HG02642 (cell line): Measurements from ENCODE around the gene ZNF618.

ENCODE experiments used
- ATAC-seq: cut with Tn5 transposase; IDR thresholded peaks from one replicate; pipeline ENCODE4 v1.9.1; 2021; ENCODE audit warnings: mild to moderate bottlenecking; ENCODE audit not compliant: unreplicated experiment, poor library complexity

Gene ZNF618

DNA sequence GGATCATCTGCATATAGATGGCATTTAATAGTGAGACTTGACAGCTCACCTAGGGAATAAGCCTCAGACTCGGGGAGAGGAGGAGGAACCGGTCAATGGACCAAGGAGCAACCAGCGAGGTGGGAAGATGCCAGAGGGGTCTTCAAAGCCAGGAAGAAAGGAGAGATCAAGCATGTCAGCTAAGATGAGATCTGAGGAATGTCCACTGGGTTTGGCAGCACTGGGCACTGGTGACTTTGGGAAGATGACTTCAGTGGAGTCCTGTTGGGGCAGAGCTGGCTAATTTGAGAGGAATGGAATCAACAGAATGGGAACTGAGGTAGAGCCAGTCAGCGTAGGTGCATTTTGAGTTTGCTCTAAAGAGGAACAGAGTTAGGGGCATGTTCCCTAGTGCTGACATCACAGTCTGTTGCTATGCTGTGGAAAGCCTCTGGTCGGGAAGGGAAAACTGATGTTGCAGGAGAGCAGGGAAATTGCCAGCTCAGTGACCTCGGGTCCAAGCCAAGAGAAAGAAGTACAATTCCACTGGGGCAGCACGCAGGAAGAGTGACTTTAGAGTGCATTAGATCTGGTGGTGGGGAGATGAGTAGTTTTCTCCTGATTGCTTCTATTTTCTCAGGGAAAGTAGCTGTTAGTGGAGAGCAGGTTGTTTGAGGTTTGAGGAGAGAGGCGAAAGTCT lies 56.9 kb downstream of the ZNF618 start:
- no peak for ATAC-seq

DNA sequence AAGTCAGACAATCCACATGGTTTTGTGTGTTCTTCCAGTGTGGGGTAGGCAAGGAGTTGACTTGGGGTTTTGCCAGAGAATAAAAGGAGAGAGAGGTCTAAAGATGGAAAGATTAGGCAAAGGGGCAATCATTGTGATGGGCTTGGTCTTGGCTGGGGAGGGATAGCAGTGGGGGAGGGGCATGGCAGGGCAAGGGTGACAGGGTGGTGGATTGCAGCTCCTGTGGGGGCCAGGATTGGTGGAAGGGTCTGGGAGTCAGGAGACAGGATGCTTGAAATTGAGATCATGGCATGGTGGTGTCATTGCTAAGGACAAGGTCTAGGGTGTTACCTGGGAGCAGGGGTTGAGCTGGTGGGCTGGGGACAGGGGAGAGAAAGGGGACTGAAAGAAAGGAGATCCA lies 57.6 kb downstream of the ZNF618 start:
- ATAC-seq, result no peak

DNA sequence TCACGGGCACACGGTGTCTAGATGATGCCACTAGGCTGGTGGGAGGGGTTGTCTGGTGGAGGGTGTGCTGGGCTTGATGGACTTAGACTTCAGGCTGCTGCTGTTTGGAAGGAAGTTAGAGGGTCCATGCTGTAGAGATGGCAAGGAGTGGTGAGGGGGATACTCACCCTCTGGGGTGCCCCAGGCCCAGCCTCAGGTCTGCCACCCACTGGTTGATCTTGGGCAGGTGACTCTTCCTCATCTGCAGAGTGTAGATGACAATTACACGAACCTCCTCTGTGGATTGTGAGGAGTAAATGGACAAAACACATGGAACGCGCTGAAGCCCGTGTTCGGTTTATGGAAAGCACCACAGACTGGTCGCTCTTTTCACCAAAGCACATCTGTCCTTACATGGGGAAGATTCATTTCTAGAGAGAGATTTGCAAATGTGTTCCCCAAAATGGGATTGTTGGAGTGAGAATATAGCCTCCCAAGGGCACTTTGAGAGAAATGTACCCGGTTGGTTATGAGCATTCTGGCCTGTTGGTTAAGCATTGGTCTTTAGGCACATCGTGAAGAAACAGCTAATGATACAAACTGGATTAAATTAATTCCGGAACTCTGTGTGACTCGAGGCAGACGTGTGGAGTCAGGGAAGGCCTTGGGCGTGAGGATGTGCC lies 58.2 kb downstream of the ZNF618 start:
- ATAC-seq, result no peak

DNA sequence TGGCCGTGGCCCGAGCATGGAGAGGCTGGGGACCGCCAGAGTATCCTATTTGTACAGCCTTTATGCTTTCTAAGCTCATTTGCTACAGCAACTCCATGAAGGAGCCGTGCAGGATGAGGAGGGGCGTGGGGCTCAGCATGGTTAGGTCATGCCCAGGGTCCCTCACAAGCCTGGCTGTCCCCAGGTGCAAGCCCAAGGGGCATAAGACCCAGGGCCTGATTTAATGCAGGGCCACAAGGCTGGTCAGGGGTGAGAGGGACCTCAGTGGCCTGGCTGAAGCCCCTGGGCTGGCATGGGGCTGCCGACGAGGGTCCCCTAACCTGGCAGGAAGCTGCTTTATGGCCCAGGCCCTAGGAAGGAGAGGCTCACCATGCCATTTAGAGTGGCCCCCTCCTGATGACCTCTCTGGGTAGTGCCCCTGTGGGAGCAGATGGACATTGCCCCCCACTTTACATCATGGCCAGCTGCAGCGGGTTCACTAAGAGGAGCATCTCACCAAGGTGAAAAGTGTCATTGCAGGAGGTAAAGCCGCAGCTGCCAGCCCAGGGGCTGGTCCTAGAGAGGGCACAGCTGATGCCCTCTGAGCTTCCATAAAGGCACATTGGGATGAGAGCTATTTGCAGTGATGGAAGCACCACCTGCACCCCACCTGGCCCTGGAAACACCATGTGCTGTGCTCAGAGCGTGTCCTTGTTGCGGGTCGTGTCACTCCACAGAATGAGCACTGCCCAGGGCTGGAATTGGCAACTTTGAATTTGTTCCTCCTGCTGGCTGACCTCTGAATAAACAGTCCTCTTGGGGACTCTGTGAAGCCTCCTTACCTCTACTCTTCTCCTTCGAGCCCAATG lies 58.9 kb downstream of the ZNF618 start:
- no peak for ATAC-seq

DNA sequence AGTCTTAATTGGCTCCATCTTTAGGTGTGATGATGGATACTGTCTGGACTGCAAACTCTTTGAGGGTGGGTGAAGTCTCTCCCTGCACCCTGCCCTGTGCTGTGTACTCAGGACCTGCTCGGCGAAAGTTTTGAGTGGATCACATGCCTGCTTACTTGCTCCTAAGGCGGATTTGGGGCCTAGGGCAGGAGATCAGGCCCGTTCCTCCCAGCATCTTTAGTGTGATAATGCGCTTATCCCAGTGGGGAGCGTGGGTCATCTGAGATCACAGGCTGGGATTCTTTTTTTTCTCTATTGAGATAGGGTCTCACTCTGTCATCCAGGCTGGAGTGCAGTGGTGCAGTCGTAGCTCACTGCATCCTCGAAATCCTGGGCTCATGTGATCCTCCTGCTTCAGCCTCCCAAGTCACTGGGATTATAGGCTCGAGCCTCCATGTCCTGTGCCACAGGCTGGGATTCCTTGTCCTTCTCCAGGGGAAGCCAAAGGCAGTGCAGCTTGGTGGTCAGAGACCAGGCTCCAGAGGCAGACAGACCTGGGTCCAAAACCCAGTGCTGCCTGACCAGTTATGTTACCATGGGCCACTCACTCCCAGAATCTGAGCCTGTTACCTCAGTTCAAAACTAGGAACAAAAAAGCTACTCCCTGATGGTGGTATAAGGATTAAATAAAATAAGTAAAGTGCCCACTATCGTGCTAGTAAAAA lies 59.7 kb downstream of the ZNF618 start:
- no peak for ATAC-seq

DNA sequence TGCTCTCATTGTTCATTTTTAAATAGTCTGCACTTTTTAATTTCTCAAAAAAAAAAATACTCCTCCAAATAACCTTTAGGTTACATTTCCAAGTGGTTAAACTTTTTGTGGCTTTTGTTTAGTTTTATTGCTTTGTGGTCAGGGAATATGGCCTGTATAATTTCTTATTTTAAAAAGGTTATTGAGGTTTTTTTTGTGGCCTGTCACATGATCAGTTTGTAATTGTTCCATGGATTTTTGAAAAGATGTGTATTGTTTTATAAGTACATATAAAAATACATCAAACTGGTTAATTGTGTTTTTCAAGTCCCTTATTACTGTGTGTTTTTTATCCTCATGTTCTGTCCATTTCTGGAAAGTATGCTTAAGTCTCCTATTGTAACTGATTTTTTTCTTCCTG lies 64.0 kb downstream of the ZNF618 start:
- ATAC-seq, result no peak

DNA sequence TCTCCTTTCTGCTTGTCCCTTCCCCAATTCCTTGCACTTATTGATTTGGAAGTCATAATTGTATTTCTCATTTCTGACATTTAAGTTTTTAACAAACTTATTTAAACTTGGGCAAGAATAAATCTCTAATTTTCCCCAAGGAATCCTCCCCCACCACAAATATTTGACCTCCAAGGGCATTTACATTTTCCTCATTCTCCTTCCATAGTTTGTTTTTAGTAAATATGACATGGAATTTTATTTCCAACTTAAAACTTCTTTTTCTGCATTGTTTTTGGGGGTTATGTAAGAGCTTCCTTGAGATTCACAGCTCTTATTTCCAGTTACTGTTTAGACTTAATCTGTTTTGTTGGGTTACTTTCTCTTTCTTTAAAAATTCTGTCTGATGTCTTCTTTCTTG lies 64.9 kb downstream of the ZNF618 start:
- ATAC-seq, result no peak

DNA sequence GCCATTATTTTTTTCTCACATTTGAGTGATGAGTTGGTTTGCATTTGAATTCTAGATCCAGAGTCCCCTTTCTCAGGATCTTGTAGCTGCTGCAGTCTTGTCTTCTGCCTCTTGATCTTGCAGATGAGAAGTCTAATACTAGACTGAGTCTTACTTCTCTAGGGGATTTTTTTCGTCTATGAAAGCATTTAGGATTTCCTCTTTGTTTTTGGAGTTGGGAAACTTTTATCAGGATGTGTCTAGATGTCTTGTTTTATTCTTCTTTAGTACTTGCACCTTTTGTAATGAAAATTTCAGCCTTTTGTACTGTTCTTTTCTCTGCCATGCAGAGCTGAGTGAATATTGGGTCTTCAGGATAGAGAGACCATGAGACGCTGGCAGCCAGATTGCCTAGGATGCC lies 65.4 kb downstream of the ZNF618 start:
- ATAC-seq, result no peak

DNA sequence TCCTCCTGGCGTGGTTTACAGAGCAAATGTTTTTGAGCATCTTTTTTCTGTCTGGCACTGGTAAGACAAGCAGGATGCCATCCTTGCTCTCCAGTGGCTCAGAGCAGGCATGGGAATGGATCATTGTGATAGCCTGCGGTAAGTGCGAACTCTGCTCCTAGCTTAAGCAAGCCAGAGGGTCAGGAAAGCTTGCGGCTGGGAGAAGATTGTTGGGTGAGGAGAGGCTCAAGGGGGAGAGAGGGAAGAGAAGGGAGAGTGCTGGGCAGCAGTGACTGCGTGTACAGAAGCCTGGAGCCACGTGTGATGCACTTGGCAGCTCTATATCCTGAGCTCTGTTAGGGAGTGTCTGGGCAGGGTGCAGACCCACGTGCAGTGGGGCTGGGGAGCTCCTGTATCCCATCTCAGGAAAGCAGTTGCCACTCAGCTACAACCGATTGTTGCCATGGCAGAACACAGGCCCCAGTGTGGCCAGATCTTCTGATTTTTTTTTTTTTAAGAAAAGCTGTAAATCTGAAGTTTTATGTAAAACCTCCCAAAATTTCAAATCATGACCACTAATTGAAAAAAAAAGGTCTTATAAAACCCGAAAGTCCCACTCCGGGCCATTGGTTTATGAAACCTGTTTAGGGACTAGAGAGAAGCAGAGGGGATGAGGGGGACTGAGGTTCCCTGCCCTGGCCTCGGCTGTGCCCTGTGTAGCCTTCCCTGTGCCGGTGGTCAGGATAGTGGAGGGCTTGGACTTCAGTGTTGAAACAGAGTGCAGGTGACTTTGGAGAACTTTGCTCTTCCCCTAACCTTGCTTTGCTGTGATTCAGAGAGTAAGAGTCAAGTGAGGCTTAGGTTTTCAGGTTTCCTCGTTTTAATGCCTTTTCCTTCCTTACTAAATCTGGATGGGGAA lies 67.3 kb downstream of the ZNF618 start:
- ATAC-seq, result no peak

DNA sequence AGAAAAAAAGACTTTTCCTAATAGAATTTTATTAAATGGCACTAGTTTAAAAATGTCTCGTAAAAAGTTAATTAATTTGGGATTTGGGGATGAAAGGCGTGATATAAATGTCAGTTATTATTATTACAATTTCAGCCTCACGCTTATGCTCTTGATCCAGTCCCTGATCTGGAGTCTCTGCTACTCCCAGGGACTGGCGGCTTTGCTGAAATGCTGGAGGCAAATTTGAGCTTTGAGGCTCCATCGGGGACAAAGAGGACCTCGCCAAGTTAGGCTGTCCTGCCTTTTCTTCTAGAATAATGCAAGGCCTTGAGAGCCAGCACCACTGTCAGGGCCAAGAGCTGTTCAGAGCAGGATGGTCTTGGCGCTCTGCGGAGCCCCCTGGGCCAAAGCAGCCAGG lies 69.7 kb downstream of the ZNF618 start:
- ATAC-seq, result no peak

DNA sequence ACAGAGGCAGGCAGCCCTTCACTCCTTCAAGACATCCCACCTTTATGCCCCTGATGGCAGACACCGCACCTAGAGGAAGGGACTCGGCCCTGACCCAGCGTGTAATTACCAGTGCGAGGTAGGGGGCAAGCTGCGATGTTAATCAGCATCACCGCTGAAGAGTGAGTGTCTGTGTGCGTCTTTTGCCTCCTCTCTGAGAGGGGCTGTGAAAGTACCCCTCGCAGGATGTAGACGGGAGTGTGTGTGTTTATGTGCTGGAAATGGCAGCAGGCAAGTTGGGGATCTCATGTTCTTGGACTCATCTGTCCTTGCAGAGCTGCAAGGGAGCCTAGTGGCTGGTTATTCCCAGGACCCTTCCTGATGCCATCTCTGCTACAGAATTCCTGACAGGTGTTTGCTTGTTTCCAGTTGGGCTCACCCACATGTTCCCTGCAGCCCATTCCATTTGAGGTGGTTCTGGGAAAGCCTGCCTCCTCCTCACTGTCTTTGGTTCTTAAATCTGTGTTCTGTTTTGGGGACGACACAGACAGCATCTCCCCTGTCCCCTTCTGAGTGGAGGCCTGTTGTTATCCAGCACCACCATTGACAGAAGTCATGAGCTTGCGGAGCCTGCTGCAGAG lies 70.5 kb downstream of the ZNF618 start:
- ATAC-seq, result no peak

DNA sequence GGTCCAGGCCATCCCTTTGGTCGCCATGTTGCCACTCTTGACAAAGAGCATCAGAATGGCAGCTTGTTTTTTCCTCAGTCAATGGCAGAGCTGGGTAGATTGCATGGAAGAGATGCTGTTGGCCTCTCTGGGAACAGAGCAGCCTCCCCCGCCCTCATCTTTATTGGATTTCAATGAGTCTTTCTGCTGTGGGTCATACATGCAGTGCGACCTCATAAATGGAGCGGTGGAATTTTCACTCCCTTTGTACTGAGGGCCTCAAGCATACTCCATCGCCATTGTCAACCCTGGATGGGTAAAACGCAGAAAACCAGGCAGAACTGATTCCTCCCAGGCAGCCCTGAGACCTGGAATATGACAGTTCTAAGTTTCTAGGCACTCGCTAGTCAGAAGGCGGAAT lies 71.8 kb downstream of the ZNF618 start:
- ATAC-seq, result no peak

DNA sequence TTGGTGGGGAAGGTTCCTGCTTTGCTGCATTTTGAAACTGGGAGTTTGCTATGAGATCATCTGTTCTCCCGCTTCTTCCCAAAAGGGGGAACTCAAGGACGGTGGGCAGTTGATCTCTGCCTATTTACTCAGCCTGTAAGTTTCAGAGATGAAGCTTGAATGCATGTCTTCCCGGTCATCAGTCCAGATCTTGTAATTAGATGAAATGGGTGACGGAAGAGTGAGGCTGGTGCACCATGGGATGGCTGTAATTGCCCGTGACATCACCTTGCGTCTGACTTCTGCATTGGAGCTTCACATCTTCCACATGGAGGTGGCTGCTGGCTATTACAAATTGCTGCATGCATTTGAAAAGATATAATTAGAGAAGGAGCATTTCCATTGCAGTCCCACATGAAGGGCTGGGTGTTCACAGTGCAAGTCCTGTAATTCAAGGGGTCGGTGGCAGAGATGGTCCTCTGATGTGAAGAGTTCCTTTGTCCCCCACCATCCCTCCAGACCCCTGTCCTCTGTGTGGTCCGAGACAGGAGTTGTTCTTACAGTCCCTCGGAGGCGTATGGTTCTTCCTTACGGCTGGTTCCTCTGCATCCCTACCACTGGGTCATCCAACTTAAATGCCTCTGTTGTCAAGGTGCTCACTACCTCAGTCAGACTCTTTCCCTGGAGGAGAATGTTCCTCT lies 72.9 kb downstream of the ZNF618 start:
- ATAC-seq, result no peak

DNA sequence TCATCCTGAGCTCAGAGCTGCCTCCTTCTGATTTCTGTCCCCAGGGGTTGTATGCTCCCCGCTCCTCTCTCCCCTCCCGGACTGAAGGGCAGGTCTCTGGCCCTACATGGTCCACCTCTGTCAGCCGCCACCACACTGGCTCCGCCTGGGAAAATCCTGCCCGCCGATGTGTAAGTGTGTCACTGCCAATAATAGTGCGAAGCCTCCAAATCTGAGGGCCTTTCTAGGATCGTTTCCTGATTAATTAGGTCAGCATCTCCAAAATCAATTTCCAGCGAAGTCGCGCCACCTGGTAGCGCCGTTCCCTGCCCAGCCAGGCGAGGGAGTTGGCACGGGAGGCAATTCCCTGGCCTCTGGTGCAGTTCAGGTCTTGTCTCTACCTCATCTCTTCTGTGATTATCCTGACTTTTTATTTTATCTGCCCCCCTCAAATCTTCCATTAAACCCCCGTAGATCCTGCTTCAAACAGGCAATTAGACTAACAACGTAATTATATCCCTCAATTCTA lies 73.5 kb downstream of the ZNF618 start:
- no peak for ATAC-seq

DNA sequence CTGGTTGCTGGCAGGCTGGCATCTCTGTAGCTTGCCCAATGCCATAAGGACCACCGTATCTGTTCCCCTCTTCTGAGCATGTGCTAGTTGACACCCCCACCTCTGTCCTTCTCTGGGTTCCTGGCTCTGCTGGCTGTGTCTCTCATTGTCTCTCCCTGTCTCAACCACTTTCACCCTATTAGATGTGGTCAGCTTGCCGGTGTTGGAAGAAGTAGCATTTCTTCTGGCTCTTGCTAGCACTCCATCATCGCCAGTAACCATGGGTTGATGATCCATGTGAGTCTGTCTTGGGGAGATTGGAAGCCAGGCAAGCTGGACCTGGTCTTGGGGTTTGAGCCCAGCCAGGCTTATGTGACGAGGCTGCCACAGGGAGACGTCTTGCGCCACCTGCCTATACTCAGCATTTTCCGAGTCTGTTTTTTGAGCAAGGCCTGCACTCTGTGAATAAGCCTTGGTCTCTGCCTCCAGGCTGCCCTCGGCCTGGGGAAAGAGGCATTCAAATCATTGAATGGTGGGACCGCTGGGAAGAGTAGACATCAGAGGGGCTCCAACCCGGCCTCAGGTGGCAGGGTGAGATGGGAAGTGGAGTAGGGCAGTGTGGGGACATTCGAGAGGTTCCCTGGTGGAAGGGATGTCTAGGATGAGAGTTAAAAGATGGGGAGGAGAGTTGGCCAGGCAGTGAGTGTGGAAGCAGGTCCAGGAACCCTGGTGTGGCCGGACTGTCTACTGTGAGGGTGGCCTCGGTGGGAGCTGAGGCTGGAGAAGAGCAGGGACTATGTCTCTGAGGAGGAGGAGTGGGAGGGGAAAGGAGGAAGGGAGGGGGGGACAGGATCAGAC lies 74.3 kb downstream of the ZNF618 start:
- ATAC-seq, result no peak

DNA sequence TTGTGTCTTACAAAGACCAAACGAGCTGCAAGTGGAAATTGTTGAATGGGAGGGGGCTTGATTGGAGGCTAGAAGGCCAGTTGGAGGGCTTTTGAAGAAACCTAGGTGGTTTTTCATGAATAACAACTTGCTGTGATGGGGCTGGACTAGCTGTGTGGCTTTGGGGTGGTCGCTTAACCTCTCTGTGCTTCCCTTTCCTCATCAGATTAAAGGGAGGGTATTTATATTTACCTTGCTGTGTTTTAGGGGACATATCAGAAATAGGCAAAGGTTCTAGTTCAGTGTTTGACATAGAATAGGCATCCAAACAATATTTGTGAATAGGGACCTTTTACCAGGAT lies 74.9 kb downstream of the ZNF618 start:
- ATAC-seq, result no peak

DNA sequence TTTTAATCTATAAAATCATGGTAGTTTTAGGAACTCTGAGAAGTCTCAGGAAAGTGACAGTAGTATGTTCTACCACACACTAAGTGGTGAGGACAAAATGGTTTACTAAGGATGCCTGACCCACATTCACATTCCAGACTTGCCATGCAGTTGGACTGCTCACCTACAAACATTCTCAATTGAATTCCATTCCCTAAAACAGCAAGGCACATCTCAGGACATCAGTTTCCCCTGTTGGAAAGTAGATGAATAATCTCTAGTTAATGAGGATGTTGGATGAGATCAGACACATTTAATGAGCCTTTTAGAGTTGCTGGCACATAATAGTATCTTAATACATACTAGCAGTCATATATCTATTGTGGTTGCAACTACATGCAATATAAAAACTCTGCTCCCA lies 76.6 kb downstream of the ZNF618 start:
- no peak for ATAC-seq

DNA sequence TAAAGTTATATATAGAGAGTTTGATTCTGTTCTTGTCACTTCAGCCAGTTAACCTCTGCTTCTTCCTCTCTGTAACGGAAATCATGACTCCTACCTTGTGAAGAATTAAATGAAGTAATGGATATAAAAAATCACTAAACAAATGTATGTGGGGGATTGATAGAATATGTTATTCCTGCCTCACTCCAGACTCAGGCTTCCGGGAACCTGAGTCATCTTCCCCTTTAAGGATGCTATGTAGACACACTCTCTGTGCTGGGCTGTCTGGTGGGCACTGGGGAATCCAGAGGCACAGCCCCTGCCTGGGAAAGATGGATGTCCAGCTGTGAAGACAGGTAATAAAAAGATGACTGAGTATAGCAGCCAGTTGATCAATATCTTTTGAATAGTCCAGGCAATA lies 77.4 kb downstream of the ZNF618 start:
- no peak for ATAC-seq
